ENCODE measurements around the gene DMAP1. TPM values are rescaled to one million over a fixed set of nuclear protein-coding genes. Genes with fewer than 3 reads are reported as not detected.

The DMAP1 gene
- total RNA-seq, 1 experiment from 2014 or later, result 27.8 TPM

DNA sequence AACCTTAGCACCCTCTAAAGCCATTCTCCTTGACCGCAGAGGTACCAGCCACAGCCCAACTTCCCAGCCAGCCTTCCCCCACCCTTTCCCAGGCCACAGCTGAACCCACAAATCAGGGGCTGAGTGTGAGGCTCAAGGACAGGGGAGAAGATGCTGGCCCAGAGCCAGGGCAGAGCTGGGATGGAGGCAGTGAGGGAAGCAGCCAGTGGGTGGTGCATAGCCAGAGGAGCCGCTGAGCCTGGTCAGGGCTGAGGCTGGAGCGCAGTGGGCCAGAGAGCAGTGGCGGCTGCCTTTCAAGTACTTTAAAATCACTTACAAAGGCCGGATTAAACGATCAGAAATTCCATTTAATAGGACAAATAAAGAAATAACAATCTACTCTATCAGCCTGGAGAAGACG lies 36.3 kb downstream of the DMAP1 start:
- DNase-seq (ENCODE audit: low read depth, low spot score), result no peak
- no peaks in the 10 kb centered on the region for H3K79me2 ChIP-seq (ENCODE audit: insufficient read depth, low read length)
- BruUV-seq (replicated peaks), result no TSS peak
- no peaks in the 10 kb centered on the region for H3K9me3 ChIP-seq (ENCODE audit: control insufficient read depth in 1 of 2, insufficient read depth in 1 of 2, low read depth in 1 of 2, low read length in 2 of 2)
- ChIA-PET POLR2A (no interaction called here), RAD21 (ENCODE audit: low non-redundant PET in 1 of 2, low total read pairs in 2 of 2, uncharacterized antibody in 2 of 2, unreplicated experiment in 2 of 2) (no interaction called here), CTCF (no interaction called here)
- intact Hi-C loops (cut with micrococcal nuclease), result no loop called here
- H2AFZ ChIP-seq (ENCODE audit: low read depth, low read length, poor library complexity, severe bottlenecking), result no peak overlapping the region
- no peaks in the 10 kb centered on the region for H3K27me3 ChIP-seq (ENCODE audit: insufficient read depth, low read length)
- no peaks in the 10 kb centered on the region for H3K4me1 ChIP-seq (ENCODE audit: control insufficient read depth in 1 of 2, insufficient read depth in 2 of 2, low read length in 2 of 2)
- H3K4me3 ChIP-seq (replicated peaks in 1 of 2; ENCODE audit: low read depth in 1 of 2, low read length in 2 of 2), result no peak overlapping the region
- H3K36me3 ChIP-seq (ENCODE audit: control insufficient read depth in 1 of 2, insufficient read depth in 2 of 2, low read length in 2 of 2), result no peaks in the 10 kb centered on the region; a peak in 1 of 4 replicates
- no peaks in the 10 kb centered on the region for H3K9me2 ChIP-seq (ENCODE audit: insufficient read depth)
- no peak overlapping the region for H3K4me2 ChIP-seq (ENCODE audit: low read length)
- H3K9ac ChIP-seq (ENCODE audit: low read length), result no peak overlapping the region
- ATAC-seq, result 0 out of 2 replicates have a peak, but pooled peaks have one; percentile 32
- no peak overlapping the region for H3K27ac ChIP-seq (ENCODE audit: low read depth, low read length)
- no peaks in the 10 kb centered on the region for H4K20me1 ChIP-seq (ENCODE audit: insufficient read depth)
- TF ChIP-seq JUND (IDR thresholded peaks at IDR 0.05), result no peak

GRCh38 chr1:44250068-44250781 lies 37.0 kb downstream of the DMAP1 start:
- Histone ChIP-seq H3K79me2 (ENCODE audit: insufficient read depth, low read length) (no peaks in the 10 kb centered on the region), H3K27me3 (ENCODE audit: insufficient read depth, low read length) (no peaks in the 10 kb centered on the region), H3K27ac (ENCODE audit: low read depth, low read length) (no peak overlapping the region), H3K9me3 (ENCODE audit: control insufficient read depth in 1 of 2, insufficient read depth in 1 of 2, low read depth in 1 of 2, low read length in 2 of 2) (no peaks in the 10 kb centered on the region), H3K9ac (ENCODE audit: low read length) (no peak overlapping the region), H4K20me1 (ENCODE audit: insufficient read depth) (no peaks in the 10 kb centered on the region), H3K4me3 (replicated peaks in 1 of 2; ENCODE audit: low read depth in 1 of 2, low read length in 2 of 2) (no peak overlapping the region), H3K9me2 (ENCODE audit: insufficient read depth) (no peaks in the 10 kb centered on the region), H3K36me3 (ENCODE audit: control insufficient read depth in 1 of 2, insufficient read depth in 2 of 2, low read length in 2 of 2) (no peaks in the 10 kb centered on the region; a peak in 1 of 4 replicates), H2AFZ (ENCODE audit: low read depth, low read length, poor library complexity, severe bottlenecking) (no peak overlapping the region), H3K4me1 (ENCODE audit: control insufficient read depth in 1 of 2, insufficient read depth in 2 of 2, low read length in 2 of 2) (no peaks in the 10 kb centered on the region), H3K4me2 (ENCODE audit: low read length) (no peak overlapping the region)
- ChIA-PET POLR2A (no interaction called here), CTCF (no interaction called here), RAD21 (ENCODE audit: low non-redundant PET in 1 of 2, low total read pairs in 2 of 2, uncharacterized antibody in 2 of 2, unreplicated experiment in 2 of 2) (no interaction called here)
- no TSS peak for BruUV-seq (replicated peaks)
- DNase-seq (ENCODE audit: low read depth, low spot score) (no peak), ATAC-seq (no peak)
- intact Hi-C loops (cut with micrococcal nuclease), result no loop called here
- TF ChIP-seq POLR2AphosphoS5 (IDR thresholded peaks at IDR 0.05; ENCODE audit: low read depth, low read length) (no peak), SRF (IDR thresholded peaks at IDR 0.05; ENCODE audit: low read depth) (no peak), ELF1 (IDR thresholded peaks at IDR 0.05; ENCODE audit: borderline replicate concordance, low read depth) (no peak), EZH2 (IDR thresholded peaks at IDR 0.05) (no peak), CBX3 (IDR thresholded peaks at IDR 0.05; ENCODE audit: low read depth) (no peak), FOSL1 (IDR thresholded peaks at IDR 0.05; ENCODE audit: low read depth) (no peak), POLR2A (IDR thresholded peaks at IDR 0.05; ENCODE audit: borderline replicate concordance, extremely low read depth, insufficient read depth, insufficient read length) (no peak), SIN3A (IDR thresholded peaks at IDR 0.05; ENCODE audit: low read depth) (no peak), CEBPB (IDR thresholded peaks at IDR 0.05; ENCODE audit: low read depth) (no peak), ZFX (IDR thresholded peaks at IDR 0.05) (no peak), YY1 (IDR thresholded peaks at IDR 0.05; ENCODE audit: extremely low read depth, insufficient replicate concordance, low read depth, low read length) (no peak), EZH2phosphoT487 (IDR thresholded peaks at IDR 0.05; ENCODE audit: borderline replicate concordance) (no peak), SP1 (IDR thresholded peaks at IDR 0.05; ENCODE audit: low read depth) (no peak)
- TF ChIP-seq, protein P1, sequence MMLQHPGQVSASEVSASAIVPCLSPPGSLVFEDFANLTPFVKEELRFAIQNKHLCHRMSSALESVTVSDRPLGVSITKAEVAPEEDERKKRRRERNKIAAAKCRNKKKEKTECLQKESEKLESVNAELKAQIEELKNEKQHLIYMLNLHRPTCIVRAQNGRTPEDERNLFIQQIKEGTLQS (IDR thresholded peaks at IDR 0.05), result no peak
- TF ChIP-seq, protein P2, sequence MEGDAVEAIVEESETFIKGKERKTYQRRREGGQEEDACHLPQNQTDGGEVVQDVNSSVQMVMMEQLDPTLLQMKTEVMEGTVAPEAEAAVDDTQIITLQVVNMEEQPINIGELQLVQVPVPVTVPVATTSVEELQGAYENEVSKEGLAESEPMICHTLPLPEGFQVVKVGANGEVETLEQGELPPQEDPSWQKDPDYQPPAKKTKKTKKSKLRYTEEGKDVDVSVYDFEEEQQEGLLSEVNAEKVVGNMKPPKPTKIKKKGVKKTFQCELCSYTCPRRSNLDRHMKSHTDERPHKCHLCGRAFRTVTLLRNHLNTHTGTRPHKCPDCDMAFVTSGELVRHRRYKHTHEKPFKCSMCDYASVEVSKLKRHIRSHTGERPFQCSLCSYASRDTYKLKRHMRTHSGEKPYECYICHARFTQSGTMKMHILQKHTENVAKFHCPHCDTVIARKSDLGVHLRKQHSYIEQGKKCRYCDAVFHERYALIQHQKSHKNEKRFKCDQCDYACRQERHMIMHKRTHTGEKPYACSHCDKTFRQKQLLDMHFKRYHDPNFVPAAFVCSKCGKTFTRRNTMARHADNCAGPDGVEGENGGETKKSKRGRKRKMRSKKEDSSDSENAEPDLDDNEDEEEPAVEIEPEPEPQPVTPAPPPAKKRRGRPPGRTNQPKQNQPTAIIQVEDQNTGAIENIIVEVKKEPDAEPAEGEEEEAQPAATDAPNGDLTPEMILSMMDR (IDR thresholded peaks at IDR 0.05 in 2 of 3, conservative IDR thresholded peaks at IDR 0.05 in 1 of 3; ENCODE audit: borderline replicate concordance in 1 of 3, insufficient read depth in 1 of 3, low read depth in 2 of 3, low read length in 2 of 3), result no peak
- TF ChIP-seq, protein P3, sequence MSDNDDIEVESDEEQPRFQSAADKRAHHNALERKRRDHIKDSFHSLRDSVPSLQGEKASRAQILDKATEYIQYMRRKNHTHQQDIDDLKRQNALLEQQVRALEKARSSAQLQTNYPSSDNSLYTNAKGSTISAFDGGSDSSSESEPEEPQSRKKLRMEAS (IDR thresholded peaks at IDR 0.05), result no peak
- TF ChIP-seq, protein P4, sequence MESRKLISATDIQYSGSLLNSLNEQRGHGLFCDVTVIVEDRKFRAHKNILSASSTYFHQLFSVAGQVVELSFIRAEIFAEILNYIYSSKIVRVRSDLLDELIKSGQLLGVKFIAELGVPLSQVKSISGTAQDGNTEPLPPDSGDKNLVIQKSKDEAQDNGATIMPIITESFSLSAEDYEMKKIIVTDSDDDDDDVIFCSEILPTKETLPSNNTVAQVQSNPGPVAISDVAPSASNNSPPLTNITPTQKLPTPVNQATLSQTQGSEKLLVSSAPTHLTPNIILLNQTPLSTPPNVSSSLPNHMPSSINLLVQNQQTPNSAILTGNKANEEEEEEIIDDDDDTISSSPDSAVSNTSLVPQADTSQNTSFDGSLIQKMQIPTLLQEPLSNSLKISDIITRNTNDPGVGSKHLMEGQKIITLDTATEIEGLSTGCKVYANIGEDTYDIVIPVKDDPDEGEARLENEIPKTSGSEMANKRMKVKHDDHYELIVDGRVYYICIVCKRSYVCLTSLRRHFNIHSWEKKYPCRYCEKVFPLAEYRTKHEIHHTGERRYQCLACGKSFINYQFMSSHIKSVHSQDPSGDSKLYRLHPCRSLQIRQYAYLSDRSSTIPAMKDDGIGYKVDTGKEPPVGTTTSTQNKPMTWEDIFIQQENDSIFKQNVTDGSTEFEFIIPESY (IDR thresholded peaks at IDR 0.05; ENCODE audit: extremely low read depth, insufficient replicate concordance, low read length), result no peak

Measured in HCT116 (cell line).